Activated T-helper 1 cell treated with anti-CD3 and anti-CD28 coated beads, Interleukin-12 subunit alpha, Interleukin-12 subunit beta, Interleukin-2, Interleukin-4 antibody, amounts not matched to agents 30 ng/mL and 10 ng/mL and 1 ng/mL, durations not matched to agents 14 hours and 24 hours and 36 hours (primary cell): ENCODE measurements around the gene SYCE1L. TPM values are rescaled to one million over a fixed set of nuclear protein-coding genes. Genes with fewer than 3 reads are reported as not detected.
A peak's percentile ranks its signal among the peaks of the same experiment; 100 is the strongest.
"Not testable (repeated sequence)": the region's sequence is repeated elsewhere in the genome, so short reads cannot be mapped to it uniquely, and the experiment has no call there.

Experiments
- DNase-seq: peaks from one replicate; pipeline ENCODE4 v3.0.0; 2021; ENCODE audit warnings: low spot score
- H3K27ac Mint-ChIP-seq: one replicate; pipeline ENCODE4 v1.8.0; 2021; ENCODE audit warnings: mild to moderate bottlenecking, mixed read lengths
- H3K27me3 Mint-ChIP-seq: one replicate; pipeline ENCODE4 v1.8.0; 2022; ENCODE audit warnings: mild to moderate bottlenecking, moderate library complexity, mixed read lengths; ENCODE audit not compliant: insufficient read depth
- H3K36me3 Mint-ChIP-seq: one replicate; pipeline ENCODE4 v1.8.0; 2021; ENCODE audit warnings: low read depth, mixed read lengths
- H3K4me1 Mint-ChIP-seq: one replicate; pipeline ENCODE4 v1.8.0; 2021; ENCODE audit warnings: low read depth, mixed read lengths
- H3K4me3 Mint-ChIP-seq: one replicate; pipeline ENCODE4 v1.8.0; 2021; ENCODE audit warnings: mild to moderate bottlenecking, moderate library complexity, mixed read lengths
- H3K9me3 Mint-ChIP-seq: one replicate; pipeline ENCODE4 v1.8.0; 2021; ENCODE audit warnings: mixed read lengths
- intact Hi-C: fragments of 100-400 bp; cut with micrococcal nuclease; formaldehyde crosslinking; loops from one replicate; pipeline ENCODE4 v1.15.1; 2024
- total RNA-seq: library from RNA; stranded (reverse); gene quantifications from 2 replicates; pipeline ENCODE4 v1.2.3, GENCODE V29; 2022

Gene SYCE1L
- total RNA-seq, 1 donor from 2014 or later = 5.1 TPM

DNA sequence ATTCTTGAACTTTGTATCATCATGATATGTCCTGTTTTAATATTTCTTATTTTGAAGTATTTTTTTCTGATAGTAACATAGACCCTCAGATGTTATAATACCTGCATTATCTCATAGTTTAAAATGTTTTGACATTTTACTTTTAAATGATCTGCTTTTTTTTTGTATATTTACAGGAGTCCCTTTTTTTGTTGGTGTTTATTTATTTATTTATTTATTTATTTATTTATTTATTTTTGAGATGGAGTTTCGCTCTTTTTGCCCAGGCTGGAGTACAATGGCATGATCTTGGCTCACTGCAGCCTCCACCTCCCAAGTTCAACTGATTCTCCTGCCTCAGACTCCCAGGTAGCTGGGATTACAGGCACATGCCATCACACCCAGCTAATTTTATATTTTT lies 12.9 kb upstream of the SYCE1L start:
- intact Hi-C loops, H3K4me1 Mint-ChIP-seq, H3K27ac Mint-ChIP-seq, H3K4me3 Mint-ChIP-seq, DNase-seq, H3K9me3 Mint-ChIP-seq, H3K36me3 Mint-ChIP-seq: not testable (repeated sequence)
- H3K27me3 Mint-ChIP-seq = peaks cover 19% of the 10 kb centered on the region

- peak overlapping the region; percentile 97 for H3K4me3 Mint-ChIP-seq
- intact Hi-C loops = loop anchor here (1.0 to 2.0 kb wide), 6 partner anchors 47 to 1726 kb away; partner anchors contain the start of genes ADAT1, GABARAPL2, KARS1 and TERF2IP
- peaks cover 8% of the 10 kb centered on the region for H3K27me3 Mint-ChIP-seq
- H3K9me3 Mint-ChIP-seq = no peaks in the 10 kb centered on the region
- no peak for DNase-seq
- H3K36me3 Mint-ChIP-seq = peaks cover 37% of the 10 kb centered on the region
- peak overlapping the region; percentile 100 for H3K27ac Mint-ChIP-seq
- H3K4me1 Mint-ChIP-seq = peaks cover 39% of the 10 kb centered on the region
Measured at GRCh38 chr16:77190190-77190477, 9.1 kb upstream of the SYCE1L start.

- DNase-seq = peak; percentile 93
- Mint-ChIP-seq H3K9me3 (no peaks in the 10 kb centered on the region), H3K36me3 (peaks cover 41% of the 10 kb centered on the region), H3K27ac (peak within 1 kb of the TSS; percentile 100), H3K4me3 (peak within 1 kb of the TSS; percentile 97), H3K27me3 (peaks cover 4% of the 10 kb centered on the region), H3K4me1 (peaks cover 39% of the 10 kb centered on the region)
- intact Hi-C loops = loop anchor here (1.0 to 2.0 kb wide), 10 partner anchors 22 to 1757 kb away; partner anchors contain the start of genes ADAT1, CFDP1, GABARAPL2 and KARS1
Measured at GRCh38 chr16:77190478-77191258, 8.5 kb upstream of the SYCE1L start, which contains the start of gene MON1B. Gene MON1B, plus strand, starts transcription at chr16:77191190. Its CDS starts 296 bp downstream, at chr16:77191486.

DNA sequence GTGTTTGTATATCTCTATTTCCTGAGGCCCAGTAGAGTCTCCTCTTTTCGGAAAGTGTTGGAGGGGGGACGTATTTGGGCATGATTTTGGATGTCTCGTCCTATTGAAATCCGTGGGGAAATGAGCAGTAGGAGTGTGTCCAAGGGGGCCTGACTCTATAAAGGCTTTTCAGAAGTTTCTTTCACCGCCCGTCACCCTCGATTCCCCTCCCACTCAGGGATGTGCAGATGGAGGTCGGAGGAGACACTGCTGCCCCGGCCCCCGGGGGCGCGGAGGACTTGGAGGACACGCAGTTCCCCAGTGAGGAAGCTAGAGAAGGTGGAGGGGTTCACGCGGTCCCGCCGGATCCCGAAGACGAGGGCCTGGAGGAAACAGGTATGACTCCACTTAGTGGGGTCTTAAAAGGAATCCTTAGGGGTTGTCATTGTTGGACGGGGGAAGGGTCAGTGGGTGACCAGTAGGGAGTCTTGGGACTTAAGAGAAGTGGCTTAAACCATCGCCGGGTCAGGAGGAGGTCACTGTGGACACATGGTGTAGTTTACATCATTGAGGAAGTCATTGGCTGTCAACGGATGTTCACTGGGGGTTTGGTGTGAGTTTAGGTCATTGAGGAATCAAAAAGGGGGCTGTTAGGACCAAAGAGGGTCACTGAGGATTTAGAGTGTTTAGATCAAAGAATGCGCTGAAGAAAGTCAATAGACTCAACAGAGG lies 7.8 kb upstream of the SYCE1L start:
- Mint-ChIP-seq H3K27me3 (peaks cover 4% of the 10 kb centered on the region), H3K27ac (peak overlapping the region; percentile 100), H3K36me3 (peaks cover 44% of the 10 kb centered on the region), H3K4me1 (peaks cover 39% of the 10 kb centered on the region), H3K9me3 (no peaks in the 10 kb centered on the region), H3K4me3 (peak overlapping the region; percentile 97)
- DNase-seq = peak; percentile 24
- intact Hi-C loops = loop anchor here (1.0 to 2.0 kb wide), 7 partner anchors 21 to 1758 kb away; partner anchors contain the start of genes CFDP1, GABARAPL2, KARS1 and NUDT7

DNA sequence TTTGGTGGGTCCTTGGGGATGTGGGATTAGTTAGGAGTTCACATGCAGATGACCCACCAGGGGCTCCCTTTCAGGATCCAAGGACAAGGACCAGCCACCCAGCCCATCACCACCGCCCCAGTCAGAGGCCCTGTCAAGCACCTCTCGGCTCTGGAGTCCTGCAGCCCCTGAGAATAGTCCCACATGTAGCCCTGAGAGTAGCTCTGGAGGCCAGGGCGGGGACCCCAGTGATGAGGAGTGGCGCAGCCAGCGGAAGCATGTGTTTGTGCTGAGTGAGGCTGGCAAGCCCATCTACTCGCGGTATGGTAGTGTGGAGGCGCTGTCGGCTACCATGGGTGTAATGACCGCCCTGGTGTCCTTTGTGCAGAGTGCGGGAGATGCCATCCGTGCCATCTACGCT lies 5.8 kb upstream of the SYCE1L start:
- Mint-ChIP-seq H3K4me3 (peak overlapping the region; percentile 97), H3K4me1 (peaks cover 39% of the 10 kb centered on the region), H3K9me3 (no peaks in the 10 kb centered on the region), H3K27ac (no peak overlapping the region), H3K27me3 (peaks cover 4% of the 10 kb centered on the region), H3K36me3 (peaks cover 55% of the 10 kb centered on the region)
- intact Hi-C loops = no loop called here
- no peak for DNase-seq

- Mint-ChIP-seq H3K4me3 (no peak overlapping the region), H3K4me1 (peaks cover 33% of the 10 kb centered on the region), H3K9me3 (no peaks in the 10 kb centered on the region), H3K27me3 (no peaks in the 10 kb centered on the region), H3K36me3 (peaks cover 57% of the 10 kb centered on the region), H3K27ac (no peak overlapping the region)
- DNase-seq = no peak
- intact Hi-C loops = no loop called here
Measured at GRCh38 chr16:77194295-77195231, 4.6 kb upstream of the SYCE1L start.

- no peak overlapping the region for H3K27ac Mint-ChIP-seq
- H3K9me3 Mint-ChIP-seq = no peaks in the 10 kb centered on the region
Measured at GRCh38 chr16:77195411-77195810, 3.8 kb upstream of the SYCE1L start.

GRCh38 chr16:77197747-77198146 lies 1.5 kb upstream of the SYCE1L start:
- Mint-ChIP-seq H3K27ac (no peak overlapping the region), H3K27me3 (no peaks in the 10 kb centered on the region), H3K9me3 (no peaks in the 10 kb centered on the region), H3K4me1 (peaks cover 15% of the 10 kb centered on the region), H3K36me3 (peaks cover 49% of the 10 kb centered on the region), H3K4me3 (no peak overlapping the region)
- intact Hi-C loops = no loop called here
- no peak for DNase-seq

More at GRCh38 chr16:77195411-77195810, 3.8 kb upstream of the SYCE1L start:
- no peaks in the 10 kb centered on the region for H3K27me3 Mint-ChIP-seq
- intact Hi-C loops = no loop called here
- peaks cover 56% of the 10 kb centered on the region for H3K36me3 Mint-ChIP-seq
- H3K4me1 Mint-ChIP-seq = peaks cover 33% of the 10 kb centered on the region
- no peak for DNase-seq
- H3K4me3 Mint-ChIP-seq = no peak overlapping the region

DNA sequence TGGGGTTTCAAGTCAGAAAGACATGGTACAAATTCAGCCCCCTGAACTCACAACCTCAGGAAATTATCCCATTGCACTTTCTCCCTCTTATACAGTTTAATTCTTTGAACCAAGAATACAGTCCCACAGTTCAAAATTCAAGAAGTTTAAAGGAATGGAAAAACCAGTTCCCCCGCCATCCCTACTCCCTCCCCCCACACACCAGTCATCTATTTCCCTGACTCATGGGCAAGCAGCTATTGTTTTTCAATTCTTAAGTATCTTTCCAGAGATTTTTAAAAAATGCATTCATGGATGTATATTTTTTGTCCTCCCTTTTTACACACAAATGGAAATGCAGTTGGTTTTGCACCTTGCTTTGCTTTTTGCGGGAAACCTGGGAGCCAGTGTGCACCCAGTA lies 7.3 kb downstream of the SYCE1L start:
- Mint-ChIP-seq H3K27me3 (peaks cover 2% of the 10 kb centered on the region), H3K36me3 (peaks cover 4% of the 10 kb centered on the region), H3K4me3 (no peak overlapping the region), H3K9me3 (no peaks in the 10 kb centered on the region), H3K27ac (no peak overlapping the region), H3K4me1 (no peaks in the 10 kb centered on the region)
- no peak for DNase-seq
- intact Hi-C loops = no loop called here

- Mint-ChIP-seq H3K4me3 (no peak overlapping the region), H3K36me3 (peaks cover 4% of the 10 kb centered on the region), H3K9me3 (no peaks in the 10 kb centered on the region), H3K27me3 (peaks cover 2% of the 10 kb centered on the region), H3K27ac (no peak overlapping the region), H3K4me1 (no peaks in the 10 kb centered on the region)
- DNase-seq = no peak
- intact Hi-C loops = no loop called here
Measured at GRCh38 chr16:77207030-77207429, 7.8 kb downstream of the SYCE1L start.

DNA sequence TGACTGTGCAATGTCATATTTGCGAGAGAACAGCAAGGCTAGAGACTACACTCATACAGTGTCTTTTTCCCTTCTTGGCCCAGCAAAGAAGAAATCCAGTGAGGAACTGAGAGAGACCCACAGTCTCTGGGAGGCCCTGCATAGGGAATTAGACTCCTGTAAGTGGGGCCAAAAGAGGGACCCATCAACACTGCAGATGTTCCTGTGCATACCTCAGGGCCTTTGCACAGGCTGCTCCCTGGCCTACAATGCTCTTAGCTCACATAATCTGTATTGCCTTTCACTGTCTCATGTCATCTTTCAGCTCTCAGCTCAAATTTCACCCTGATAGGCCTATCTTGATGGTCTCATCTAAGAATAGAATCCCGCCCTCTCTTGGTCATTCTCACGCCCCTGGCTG lies 9.2 kb downstream of the SYCE1L start:
- no peak overlapping the region for H3K4me3 Mint-ChIP-seq
- H3K27me3 Mint-ChIP-seq = peaks cover 2% of the 10 kb centered on the region

More for the DNA sequence above, 9.2 kb downstream of the SYCE1L start:
- no peak for DNase-seq
- intact Hi-C loops = no loop called here
- H3K9me3 Mint-ChIP-seq = no peaks in the 10 kb centered on the region
- H3K36me3 Mint-ChIP-seq = no peaks in the 10 kb centered on the region
- H3K27ac Mint-ChIP-seq = no peak overlapping the region
- peaks cover 3% of the 10 kb centered on the region for H3K4me1 Mint-ChIP-seq
